NCI-H2081 treated with DMSO at 0.1 percent for 48 hours (cell line): ENCODE measurements around the gene LPP.
"Not testable (repeated sequence)": the region's sequence is repeated elsewhere in the genome, so short reads cannot be mapped to it uniquely, and the experiment has no call there.

Source experiments
- DNase-seq: peaks from one replicate; lab custom pipeline; 2025; lab: John Stamatoyannopoulos, UW

Gene LPP

DNA sequence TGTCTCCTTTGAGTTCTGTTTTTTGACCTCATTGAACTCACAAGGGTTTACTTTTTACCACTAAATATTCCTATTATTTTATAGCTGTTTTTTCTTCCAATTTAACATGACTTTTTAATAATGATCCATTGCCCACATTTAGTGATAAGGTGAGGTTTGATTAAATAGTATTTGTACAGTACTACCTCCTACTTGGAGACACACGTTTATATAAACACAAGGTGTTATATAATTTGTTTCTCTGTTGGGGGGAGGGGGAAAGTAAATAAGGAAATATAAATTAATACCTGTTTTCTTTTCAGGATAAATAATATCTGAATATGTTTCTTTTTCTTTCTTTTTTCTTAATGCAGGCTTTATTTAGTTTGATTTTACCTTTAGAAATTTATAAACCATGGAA, 281.3 kb downstream of the LPP start:
- no peak for DNase-seq

DNA sequence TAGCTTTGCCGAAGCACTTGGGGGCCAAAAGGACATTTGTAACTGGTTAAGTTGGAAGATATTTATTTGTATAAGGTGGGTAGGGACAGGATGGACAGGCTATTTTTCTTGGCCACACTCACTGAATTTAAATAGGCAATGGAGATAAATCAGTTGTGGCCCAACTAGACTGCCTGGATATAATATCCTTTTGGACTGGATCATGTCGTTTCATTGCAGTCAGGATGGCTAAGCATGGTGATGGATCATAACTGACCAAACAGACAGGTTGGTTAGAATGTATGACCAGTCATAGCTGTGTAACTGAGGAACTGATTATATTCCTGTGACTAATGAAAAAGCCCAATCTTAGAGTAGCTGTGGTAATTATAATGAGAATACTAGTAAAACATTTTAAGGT, 284.0 kb downstream of the LPP start:
- DNase-seq: no peak

DNA sequence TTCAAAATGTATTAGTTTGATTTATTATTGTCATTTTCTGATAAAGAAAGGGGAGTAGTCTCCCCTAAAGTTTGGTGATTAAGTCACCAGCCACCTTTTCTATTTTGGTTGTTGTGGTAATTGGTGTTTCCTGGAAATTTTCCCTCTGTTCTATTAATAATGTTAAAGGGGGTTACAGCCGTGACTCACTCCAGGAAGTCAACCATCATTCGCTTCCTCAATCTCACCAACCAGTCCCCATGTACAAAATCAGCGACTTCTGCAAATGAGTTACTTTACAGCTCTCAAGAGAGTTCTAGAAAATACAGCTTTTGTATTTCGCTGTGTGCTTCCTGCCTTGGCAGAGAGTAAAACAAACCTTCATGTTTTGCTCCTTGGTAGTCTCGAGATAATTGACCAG, 285.1 kb downstream of the LPP start:
- DNase-seq: no peak

DNA sequence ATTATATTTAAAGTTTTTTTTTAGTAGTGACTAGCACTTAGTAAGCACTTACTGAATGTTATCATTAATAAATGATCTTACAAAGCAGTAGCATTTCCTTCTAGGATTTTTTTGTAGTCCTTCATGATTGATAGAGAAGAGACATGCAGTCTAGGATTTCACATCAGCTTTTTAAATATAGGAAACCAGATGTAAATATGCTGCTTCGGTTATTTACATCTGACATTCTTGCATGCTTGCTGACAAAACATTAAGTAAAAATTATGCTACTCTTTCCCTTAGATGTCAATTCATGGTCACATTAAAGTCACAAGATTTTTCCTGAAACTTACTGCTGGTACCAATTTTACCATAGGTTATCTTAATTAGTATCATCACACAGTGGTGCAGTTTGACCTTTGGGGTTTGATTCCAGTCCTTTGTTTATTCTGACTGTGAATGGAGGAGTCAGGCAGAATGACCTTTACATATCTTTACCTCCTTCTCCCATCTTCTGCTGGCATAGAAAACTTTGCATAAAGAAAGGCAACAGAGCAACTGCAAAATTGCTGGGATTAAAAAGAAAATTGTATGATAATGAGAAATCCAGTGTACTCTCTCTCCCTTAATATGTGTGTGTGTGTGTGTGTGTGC, 286.5 kb downstream of the LPP start:
- DNase-seq: no peak

DNA sequence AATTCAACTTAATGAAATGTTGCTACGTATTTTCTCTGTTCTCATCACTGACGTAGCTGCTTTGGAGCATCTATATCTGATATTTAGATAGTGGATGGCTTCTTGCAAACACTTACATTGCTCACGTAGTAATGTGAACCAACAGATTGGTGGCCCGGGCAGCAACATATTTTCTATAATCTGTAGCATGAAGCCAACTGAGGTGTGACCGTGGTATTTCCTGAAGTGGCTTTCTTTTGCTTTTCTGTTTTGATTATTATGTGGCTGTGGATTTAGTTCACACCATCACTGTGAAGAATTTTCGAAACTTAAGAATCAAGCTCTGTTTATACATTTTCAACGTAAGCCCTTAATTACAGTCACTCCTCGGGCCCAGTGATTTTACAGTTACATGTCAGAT, 288.5 kb downstream of the LPP start:
- no peak for DNase-seq

DNA sequence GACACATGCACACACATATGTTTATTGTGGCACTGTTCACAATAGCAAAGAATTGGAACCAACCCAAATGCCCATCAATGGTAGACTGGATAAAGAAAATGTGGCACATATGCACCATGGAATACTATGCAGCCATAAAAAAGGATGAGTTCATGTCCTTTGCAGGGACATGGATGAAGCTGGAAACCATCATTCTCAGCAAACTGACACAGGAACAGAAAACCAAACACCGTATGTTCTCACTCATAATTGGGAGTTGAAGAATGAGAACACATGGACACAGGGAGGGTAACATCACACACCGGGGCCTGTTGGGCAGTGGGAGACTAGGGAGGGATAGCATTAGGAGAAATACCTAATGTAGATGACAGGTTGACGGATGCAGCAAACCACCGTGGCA, 291.2 kb downstream of the LPP start:
- not testable (repeated sequence) for DNase-seq

DNA sequence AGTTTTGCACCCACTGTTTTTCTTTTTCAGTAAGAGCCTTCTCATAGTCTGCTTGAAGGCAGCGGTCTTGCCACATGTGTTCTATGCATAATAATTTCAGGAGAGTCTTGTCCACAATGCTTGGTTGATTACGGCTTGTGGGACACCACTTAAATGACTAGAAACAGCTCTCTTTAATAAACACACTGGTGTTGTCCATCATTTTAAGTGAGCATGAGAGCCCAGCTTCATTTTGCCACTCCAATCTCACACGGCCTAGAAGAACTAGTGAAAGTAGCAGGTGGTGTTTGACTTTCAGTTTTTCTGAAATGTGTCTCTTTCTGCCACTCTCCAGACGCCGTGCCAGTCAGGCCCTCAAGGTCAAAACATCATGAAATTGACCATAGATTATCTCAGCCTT, 292.1 kb downstream of the LPP start:
- DNase-seq: no peak

DNA sequence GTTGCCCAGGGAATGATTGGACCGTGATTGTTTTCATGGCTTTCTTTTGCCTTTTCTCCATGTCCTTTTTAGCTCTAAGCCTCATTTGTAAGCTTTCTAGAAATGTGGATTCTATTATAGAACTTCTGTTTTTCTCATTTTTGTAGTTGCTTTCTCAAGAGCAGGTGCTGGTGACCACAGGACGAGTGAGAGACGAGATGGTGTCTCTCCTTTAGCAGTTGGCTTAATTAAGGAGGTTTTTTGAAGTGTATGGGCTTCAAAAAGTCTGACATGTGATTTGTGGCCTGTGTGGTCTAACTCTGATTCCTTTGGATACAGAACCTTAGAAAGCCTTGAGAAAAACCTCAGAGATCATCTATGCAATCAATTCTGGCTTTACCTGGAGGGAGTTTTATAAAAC, 292.8 kb downstream of the LPP start:
- DNase-seq: no peak

DNA sequence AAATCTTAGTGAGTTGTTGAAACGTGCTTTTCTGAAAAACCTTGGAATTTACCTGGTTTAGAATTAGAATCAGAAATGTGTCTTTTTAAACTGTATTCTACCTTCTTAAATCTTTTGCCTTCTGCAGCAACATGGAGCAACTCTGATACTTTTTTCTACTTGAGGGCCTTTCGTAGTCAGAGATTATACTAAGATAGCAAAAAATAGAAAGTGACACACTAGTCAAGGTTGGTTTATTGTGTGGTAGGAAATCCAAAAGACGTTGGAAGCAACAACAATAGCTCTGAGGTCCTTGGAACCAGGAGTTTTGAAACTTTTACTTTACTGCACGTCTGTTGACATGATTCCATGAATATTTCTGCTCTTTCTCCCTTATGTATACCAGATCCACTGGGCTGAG, 294.9 kb downstream of the LPP start:
- DNase-seq: no peak

DNA sequence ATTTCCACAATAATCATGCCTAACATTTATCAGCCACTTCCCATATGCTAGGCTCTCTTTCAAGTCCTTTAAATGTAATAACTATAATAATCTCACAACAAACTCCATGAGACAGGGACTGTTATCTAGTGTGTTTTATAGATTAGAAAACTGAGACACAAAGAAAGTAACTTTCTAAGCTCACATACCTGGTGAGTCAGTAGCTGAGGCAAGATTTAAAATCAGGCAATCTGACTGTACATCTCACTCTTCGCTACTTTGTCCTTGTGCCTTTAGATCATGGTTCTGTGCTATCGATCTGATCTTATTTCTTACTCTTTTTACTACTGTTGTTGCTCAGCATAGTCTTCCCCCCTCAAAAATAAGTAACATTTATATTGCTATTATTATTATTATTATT, 295.5 kb downstream of the LPP start:
- DNase-seq: no peak

DNA sequence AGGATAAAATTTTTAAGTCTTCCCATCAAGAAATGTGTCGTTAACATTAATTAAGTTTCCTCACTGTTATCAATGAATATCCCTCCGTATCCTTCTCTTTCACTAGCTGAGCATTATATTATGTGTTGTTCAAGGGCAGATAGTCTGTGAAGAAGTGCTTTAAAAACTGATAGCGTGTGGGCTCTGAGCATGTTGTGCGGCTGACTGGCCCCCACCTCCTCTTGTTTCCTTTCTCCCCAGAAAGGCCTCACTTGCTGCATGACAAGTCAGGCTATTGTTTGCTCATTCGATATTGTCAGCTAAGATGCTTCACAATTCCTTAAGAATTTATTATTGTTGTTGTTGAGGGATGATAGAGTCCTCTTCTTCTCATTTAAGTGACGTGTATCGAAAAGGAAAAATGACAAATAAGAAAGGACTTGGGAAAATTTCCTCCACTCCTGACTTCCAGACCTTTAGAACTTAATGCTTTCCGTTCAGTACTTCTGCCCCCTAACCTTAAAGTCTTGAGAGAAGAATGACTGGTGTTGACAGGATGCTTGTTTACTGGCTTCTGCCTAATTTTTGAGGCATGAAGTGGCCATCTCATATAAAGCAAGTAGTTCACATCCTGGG, 298.3 kb downstream of the LPP start:
- DNase-seq: no peak

DNA sequence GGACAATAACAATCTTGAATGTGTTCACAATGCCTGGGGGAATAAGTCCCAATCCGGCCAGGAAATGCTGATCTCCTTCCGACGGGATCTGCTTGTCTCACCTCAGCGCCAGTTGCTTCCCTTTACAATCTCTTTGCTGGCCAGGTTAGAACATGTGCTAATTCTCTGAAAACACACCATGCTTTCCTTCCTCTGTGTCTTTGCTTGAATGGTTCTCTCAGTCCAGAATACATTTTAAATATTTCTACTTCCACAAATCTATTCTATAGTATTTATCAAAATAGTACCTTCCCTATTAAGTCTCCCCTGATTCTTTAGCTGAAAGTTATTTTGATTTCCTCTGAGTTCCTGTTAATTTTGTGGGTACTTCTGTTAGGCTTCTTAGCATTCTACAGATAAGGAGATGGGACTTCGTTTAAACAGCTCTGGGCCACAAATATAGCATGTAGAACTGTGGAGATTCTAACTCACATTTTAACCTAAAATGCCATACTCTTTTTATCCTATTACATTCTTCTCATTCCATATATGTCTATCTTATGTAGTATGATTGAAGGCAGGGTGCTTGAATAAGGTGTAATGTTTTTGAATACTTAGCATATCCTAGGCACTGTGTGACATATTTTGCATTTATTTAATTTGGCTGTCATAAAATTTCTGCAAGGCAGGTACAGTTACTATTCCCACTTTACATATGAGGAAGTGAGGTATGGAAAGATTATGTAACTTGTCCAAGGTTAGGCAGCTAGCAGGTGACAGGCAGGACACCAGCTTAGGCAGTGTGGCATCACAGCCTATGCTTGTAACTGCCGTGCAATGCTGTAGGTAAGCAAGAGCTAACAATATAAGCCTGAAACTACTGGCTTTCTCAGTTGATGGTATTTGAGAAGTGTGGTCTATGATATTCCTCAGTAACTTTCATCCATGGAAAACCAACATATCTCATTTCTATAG, 299.8 kb downstream of the LPP start:
- no peak for DNase-seq

DNA sequence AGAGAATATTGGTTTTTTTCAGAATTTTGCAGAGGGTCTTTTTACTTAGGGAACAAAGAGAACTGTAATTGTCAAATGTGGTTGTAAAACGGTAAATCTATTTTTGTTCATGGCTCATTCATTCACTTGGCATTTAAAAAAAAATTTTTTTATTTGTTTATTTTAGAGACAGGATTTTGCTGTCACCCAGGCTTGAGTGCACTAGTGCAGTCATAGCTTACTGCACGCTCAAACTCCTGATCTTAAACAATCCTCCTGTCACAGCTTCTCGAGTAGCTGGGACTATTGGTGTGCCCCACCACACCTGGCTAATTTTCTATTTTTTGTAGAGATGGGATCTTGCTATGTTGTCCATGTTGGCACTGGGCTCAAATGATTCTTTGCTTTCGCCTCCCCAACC, 301.8 kb downstream of the LPP start:
- DNase-seq: no peak

DNA sequence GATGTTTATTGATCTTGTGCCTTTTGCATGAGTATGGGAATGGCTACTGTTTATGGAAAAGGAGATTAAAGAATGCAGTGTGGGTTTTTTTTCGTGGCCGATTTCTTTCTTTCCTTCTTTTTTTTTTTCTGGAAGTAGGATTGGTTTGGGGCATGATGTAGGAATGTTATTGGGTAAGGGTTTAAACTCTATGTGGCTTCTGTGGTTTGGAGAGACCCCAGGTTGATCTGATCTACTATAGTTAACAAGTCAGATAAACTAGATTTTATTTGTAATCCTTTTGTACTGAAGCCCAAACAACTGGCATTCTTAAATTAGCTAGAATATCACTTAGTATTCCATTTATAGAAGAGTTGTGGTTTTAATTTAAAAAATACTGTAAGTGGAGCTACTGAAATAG, 304.8 kb downstream of the LPP start:
- DNase-seq: no peak

DNA sequence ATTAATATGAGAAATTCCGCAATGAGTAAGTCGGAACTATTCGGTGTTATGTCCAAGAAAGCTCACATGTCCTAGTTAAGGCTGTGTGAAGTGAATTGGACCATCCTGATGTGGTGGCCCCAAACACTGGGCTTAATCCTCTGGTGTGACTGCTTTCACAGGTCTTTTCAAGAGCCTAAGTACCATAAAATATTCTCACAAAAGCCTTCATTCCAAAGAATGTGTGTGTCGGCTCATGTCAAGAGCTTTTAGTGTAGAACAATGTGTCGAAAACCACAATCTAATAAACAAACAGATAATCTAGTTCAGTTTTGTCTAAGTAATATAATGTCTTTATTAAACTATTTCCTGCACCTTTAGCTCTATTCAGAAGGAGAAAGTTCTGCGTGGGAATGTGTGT, 311.4 kb downstream of the LPP start:
- no peak for DNase-seq

DNA sequence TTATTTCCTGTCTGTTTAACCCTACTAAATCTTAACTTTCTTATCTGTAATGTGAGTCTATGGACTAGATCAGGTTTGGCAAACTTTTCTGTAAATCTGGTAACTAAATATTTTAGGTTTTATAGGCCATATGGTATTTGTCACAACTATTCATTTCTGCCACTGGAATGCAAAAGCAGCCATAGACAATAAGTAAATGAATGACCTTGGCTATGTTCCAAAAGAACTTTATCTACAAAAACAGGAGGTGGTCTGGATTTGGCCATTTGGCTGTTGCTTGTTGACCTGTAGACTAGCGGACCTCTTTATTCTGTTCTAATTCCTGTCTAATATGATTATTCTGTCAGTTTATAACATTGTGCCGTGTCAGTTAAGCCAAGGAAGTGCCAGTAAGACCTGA, 314.2 kb downstream of the LPP start:
- DNase-seq: no peak

DNA sequence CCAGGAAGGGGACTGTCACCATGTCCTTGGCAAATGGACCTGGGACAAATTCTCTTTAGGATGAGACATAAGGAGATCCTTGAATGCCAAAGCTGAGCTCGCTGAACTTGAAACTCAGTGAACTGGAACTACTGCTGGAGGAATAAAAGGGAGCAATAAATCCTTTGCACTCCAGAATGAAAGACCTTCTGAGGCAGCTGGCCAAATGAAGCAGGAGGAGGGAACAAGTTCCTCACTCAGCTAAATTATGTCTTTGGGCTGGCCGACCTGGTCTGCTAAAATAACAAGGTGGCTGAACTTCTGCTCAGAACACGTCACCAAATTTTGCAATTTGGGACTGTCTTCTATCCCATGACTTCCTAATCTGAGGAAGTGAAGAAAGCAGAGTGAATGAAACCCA, 314.7 kb downstream of the LPP start:
- no peak for DNase-seq

DNA sequence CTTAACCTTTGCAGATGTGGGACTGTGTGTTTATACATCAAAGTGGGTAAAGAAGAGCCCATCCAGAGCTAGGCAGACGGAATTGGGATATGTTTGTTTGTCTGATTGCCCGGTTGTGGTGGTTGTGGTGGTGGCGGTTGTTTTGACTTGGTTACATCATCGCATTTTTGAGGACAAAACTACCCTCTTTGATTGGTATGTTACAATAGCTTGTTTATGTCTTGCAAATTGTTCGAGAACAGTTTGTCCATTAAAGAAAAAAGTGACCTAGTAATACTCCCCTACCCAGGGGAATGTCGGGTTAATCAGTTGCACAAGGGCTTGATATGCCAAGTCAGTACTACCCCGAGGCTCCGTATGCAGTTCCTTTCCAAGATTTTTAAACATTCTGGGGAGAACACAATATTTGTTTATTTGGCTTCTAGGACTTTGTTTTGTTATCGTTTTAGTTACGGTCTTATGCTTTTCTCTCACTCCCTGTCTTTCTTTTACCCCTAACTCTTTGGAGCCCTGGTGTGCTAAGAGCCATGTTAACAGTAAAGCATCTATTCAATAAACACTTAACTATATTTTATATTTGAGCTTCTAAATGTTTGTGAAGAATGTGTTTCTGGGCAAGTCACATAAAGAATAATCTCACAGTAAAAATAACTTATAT, 315.4 kb downstream of the LPP start:
- no peak for DNase-seq

DNA sequence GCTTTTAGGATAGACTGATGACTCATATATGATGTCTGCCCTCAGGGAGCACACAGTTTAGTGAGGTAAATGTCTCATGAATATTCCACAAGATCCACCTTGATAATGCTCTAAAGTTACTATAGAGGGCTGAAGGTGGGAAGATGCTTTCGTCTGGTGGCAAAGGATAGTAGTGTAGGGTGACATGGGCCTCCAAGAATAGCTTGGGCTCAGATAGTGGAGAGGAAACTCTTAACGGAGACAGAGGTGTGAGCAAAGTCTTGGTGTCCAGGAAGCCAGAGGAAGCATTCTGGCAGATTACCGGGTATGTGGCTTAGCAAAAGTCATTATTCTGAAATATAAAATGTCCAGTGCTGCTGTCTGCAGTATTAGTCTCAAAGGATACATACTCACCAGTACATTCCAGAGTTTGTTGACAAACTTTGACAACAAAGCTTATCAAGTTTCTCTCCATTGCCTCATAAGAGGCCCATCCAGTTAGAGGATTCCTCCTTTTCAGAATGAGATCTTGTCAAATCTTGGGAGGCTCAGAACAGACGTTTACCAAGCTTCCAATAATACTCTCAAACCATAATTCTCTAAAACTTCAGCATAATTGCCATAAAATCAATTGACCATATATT, 316.7 kb downstream of the LPP start:
- DNase-seq: no peak

DNA sequence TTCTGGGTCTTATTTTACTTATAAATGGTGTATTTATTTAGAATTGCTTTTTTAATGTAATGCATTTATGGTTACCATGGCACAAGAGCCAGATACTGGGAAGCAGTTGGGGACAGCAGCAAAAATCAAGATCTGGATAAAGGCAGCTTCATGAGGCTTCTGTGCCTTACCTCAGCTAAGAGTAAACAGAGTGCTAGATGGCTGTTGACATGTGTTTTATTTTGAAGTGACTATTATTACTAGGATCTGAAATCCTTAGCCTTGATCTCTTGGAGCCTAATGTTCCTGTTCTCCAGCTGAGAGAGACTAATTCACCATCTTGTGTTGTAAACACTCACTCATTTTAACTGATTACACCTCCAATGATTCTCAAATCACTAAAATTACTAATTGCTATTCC, 317.8 kb downstream of the LPP start:
- no peak for DNase-seq

DNA sequence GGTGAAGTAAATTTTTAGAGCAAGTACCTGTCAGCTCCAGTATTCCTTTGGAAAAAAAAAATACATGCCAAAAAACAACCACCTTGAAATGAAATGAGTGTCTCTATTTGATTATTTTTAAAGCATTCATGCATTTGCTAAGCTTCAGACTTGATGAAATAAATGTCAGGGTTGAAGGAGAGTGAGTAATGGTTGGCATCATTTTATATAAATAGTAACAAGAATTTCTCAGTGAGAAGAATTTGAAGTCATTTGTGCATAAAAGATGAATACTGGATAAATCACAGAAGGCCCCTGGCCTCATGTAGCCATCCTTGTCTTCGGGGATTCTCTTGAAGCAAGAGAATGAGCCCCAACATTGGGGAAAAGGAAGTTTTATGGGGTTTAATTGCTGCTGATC, 318.4 kb downstream of the LPP start:
- no peak for DNase-seq

DNA sequence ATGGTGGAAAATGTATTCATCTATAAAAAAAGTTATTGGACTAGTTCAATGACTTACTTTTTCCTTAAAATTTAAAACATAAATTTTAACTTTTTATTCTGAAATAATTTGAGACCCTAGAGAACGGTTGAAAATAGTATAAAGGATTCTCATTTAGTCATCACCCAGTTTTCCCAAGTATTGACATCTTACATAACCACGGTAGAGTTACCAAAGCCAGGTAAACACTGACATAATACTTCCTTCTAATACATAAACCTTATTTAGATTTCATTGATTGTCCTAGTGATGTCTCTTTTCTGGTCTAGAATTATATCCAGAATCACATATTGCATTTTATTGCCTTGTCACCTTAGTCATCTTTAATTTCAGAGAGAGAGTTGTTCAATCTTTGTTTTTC, 319.1 kb downstream of the LPP start:
- DNase-seq: no peak
